Activated CD4-positive, alpha-beta T cell treated with anti-CD3 and anti-CD28 coated beads for 1 hour (primary cell): ENCODE results near the gene PROKR1.
"Not testable (repeated sequence)": the region's sequence is repeated elsewhere in the genome, so short reads cannot be mapped to it uniquely, and the experiment has no call there.

Experiments used
- DNase-seq: peaks from one replicate; pipeline ENCODE4 v3.0.0-alpha.2; 2020

Gene PROKR1

GRCh38 chr2:68643011-68643873 is at the start of gene PROKR1:
PROKR1 (plus strand) TSS chr2:68643579; CDS start chr2:68645822, 2,243 bp downstream.
- DNase-seq, result no peak

DNA sequence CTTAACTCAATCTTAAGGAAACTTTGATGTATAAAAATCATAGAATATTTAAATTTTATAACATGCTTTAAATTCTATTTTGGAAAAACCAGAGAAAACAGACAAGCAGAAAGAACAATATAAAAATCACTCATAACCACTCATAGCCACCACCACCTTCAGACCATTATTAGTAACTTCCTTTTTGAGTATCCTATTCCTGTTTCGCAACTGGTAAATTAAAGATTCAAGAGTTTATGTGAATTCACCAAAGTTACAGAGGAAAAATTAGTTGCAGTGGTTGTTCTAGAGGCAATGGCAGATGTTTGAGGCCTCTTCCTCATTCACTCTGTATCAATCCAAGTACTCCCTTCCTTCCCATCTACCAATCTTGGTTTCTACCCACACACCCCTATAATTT is 49.3 kb upstream of the PROKR1 start:
- no peak for DNase-seq

DNA sequence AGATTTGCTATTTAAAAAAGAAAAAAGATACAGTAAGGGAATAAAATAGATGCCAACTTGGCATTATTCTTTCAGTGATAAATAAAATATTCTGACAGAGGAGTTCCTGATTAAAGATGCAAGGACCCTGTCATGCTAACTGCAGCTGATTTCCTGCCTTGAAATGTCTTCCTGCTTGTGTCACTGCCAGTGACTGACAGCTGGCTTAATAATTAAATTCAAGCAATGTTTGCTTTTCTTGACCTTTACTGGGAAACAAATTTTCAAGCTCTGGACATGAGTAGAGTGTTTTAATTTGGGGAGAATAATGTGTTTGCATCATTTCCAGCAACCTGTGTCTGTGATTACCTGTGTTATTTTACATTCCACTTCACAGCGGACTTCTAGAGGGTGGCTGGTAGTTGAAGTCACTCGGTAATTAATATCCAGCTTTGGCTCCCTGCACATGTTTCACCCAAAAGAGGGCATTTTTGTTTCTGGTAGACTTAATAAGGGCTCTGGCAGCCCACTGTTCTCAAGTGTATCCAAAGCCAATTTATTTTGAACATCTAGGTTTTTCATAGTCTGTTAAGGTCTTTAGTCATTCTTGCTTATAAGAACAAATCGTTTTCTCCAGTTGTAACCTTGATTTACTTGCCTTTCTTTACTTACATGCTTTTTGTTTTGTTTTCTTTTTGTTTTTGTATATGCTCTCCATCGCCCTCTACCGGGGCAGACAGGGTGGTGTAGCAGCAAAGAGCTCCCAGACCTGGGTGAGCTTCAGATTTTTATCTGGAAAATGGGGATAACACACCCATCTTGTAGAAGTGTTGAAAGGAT is 48.5 kb upstream of the PROKR1 start:
- peak; percentile 10 for DNase-seq

- not testable (repeated sequence) for DNase-seq
These were observed 47.9 kb upstream of the PROKR1 start for GRCh38 chr2:68595493-68595785.

DNA sequence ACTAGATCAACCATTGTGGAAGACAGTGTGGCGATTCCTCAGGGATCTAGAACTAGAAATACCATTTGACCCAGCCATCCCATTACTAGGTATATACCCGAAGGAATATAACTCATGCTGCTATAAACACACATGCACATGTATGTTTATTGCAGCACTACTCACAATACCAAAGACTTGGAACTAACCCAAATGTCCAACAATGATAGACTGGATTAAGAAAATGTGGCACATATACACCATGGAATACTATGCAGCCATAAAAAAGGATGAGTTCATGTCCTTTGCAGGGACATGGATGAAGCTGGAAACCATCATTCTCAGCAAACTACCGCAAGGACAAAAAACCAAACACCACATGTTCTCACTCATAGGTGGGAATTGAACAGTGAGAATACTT is 42.9 kb upstream of the PROKR1 start:
- DNase-seq, result not testable (repeated sequence)

GRCh38 chr2:68603059-68603458 is 40.3 kb upstream of the PROKR1 start:
- DNase-seq, result no peak

- no peak for DNase-seq
These were observed 39.3 kb upstream of the PROKR1 start for GRCh38 chr2:68604077-68604476.

GRCh38 chr2:68605939-68606338 is 37.4 kb upstream of the PROKR1 start:
- DNase-seq, result no peak

DNA sequence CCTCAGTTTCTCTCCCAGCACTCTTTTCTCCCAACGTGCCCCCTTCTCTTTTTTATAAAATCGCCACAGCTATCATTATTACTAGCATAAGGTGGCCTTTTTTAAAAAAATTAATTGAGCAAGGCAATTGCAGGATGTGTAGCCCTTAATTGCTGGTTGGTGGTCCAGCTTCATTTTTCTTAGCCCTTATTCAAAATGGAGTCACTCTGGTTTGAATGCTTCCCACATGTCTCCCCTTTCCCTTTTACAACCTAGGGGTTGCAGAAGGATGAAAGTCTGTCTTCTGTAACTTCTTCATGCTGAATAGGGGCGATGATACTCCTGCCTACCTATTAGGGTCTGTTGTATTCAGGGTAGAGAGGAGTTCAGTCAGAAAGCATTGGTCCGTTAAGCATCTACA is 36.6 kb upstream of the PROKR1 start:
- DNase-seq, result no peak

- no peak for DNase-seq
These were observed 35.5 kb upstream of the PROKR1 start for GRCh38 chr2:68607837-68608236.

GRCh38 chr2:68612765-68613519 is 30.4 kb upstream of the PROKR1 start:
- no peak for DNase-seq

- DNase-seq, result no peak
These were observed 22.6 kb upstream of the PROKR1 start for GRCh38 chr2:68620772-68621171.

- DNase-seq, result no peak
These were observed 19.6 kb upstream of the PROKR1 start for GRCh38 chr2:68623820-68624219.

DNA sequence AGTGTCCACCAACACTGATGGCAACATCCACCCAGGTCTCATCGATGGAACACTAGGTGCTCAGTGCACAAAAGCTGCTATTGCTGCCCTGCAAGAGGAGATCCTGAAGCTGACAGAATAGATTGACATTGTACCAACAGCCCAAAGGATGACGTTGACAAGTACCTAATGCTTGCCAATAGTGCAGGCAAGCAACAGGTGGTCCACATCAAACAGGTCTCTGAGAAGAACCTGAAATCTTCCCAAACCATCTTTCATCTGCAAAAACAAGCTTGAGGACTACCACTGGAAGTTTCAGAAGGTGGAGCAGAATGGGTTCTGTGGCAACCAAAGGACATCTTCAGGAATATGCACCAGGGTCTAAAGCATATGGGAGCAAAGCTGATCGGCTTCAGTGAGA is 15.8 kb upstream of the PROKR1 start:
- no peak for DNase-seq

DNA sequence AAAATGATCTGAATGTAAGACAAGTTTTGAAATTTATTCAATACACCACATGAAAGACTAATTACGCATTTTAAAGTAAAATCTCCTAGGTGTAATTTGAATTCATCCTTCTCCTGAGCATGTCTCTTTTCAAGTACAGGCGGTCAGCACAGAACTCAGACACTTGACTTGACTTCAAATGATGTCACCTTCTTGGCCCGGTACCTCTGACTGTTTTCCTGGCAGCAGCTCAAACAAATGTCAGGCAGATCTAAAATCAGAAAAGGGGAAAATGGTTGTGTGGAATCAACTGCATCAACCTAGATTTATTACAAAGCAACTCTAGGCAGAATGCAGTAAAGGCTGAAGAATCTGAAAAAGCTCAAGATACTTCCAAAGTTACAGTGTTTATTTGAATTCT is 11.4 kb upstream of the PROKR1 start:
- DNase-seq, result no peak

DNA sequence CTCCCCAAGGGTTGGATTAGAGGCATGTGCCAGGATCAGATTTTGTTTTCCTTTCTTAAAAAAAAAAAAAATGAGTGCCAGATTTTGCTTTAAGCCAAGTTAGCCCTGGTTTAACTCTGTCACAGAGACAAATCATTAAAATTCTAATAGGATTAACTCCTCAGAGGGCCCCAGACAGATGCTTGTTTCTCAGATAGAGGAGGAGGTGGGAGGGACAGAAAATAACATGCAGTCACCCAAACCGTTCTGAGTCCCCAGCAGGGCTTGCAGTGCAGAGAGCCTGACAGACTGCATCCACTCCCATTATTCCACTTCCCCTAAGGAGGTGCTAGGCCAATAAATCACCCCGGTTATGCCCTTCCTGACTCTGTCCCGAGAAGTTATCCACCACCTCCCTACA is 6.3 kb upstream of the PROKR1 start:
- DNase-seq, result no peak

GRCh38 chr2:68643874-68644485 is 601 bp downstream of the PROKR1 start:
- no peak for DNase-seq

DNA sequence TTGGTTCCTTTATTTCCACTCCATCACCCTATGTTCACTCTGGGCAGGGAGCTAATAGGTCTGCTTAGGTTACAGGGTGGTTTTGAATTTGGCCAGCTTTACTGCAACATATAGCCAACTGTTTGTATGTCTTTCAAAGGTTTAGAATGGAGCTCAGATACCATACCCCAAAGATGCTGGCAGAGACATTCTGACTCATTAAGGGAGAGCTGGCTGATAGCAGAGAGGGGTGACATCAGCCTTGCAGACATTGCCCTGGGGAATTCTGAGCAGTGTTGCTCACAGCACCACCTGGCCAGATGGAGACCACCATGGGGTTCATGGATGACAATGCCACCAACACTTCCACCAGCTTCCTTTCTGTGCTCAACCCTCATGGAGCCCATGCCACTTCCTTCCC is 2.1 kb downstream of the PROKR1 start:
- no peak for DNase-seq

DNA sequence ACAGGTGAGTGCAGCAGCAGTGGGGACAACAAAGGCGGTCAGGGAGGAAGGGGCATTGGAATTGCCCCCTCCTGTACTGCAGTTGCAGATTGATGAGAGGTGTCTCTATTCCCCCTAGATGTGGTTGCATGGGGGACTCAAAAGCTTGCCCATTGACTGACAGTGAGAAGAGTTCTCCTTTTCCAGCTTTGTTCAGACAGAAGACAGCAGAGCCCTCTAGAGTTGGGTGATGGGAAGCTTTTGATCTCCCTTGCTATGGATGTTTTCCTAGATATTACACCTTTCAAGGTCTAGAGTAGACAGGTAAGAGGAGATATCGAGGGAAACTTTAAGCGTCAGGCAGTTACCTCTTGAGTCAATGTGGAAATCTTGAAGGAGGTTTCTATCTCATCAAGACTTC is 2.9 kb downstream of the PROKR1 start:
- DNase-seq, result no peak

- no peak for DNase-seq
These were observed 7.3 kb downstream of the PROKR1 start for GRCh38 chr2:68650645-68651044.

- DNase-seq, result no peak
These were observed 9.7 kb downstream of the PROKR1 start for GRCh38 chr2:68653034-68653433.

- DNase-seq, result peak; percentile 10
These were observed 10.2 kb downstream of the PROKR1 start for GRCh38 chr2:68653538-68653982.

DNA sequence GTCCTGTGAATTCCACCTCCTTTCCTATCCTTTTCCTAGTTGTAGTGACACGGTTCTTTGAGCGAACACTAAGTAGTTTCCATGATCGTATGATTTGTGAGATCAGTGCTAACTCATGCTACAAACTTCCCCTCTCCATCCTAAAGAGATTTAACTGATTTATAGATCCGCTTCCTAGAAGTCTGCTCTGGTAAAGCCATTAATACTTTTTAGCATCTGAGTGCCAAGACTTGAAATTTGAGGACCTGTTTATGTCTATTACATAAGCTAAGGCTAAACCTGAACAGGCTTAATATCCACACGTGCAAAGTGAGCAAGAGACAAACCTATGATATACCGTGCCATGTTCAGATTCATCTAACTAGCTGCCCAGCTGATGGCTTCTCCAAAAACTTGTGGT is 14.9 kb downstream of the PROKR1 start:
- no peak for DNase-seq
